ENCODE measurements around the gene SIAH2.
A peak's percentile ranks its signal among the peaks of the same experiment; 100 is the strongest.

The SIAH2 gene

DNA sequence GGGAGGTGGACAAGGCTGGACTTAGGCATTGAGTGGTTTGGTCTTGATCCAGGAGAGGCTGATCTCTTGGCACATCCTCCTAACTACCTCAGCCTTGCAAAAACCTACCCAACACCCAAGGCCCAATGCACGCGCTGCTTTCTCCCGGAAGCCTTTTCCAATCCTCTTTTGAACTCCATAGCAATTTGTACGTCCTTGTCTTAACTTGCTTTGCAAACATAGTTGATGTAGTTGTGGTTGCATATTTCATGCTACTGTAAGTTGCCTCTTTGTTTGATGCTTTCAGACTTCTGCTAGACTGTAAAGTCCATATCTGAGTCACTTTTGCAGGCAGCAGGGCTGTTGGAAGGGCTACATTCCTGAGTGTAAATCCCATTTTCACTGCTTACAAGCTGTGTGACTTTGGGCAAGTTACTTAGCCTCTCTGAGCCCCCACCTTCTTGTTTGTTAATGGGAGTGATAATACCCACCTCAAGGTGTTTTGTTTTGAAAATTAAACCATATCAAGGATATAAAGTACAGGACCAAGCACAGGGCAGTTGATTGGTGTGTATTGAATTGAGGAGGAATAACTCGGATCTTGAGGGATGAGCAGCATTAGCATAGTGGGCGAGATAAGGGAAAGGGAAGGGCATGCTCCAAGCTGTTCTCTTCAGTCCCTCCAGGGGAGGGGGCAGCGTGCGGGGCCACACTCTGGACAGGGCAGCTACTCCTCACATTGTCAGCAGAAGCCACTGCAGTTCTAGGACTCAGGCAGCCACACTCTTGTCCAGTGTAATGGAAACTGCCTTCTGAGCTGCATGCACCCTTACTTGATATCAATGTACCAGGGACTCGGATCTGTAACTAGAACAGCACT, 28.8 kb downstream of the SIAH2 start:
- ATAC-seq, result no peak
- no peak for DNase-seq

DNA sequence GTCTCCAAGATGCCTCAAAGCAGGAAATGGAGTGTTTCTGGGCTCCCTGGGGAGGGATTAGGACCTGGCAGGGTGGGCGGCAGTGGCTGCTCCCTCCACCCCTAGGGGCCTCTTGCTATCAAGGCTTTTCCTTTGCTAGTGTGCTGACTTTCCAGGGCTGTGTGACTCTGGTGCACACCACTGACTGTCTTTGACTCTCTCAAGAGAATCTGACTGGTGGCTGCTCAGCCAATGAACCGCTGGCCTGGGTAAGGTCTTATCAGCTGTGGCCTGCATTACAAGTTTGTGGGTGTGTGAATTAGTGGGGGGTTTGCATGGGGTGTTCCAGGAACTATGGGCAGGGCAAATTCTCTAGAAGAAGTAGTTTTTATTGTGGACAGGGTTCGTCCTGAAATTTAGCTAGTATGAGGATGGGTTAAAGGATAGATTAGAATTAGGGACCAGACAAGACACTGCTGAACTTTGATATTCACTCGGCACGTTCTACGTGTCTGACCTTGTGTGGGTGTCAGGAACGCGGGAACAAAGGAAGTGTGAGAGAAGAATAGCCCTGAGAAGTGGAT, 29.5 kb downstream of the SIAH2 start:
- ATAC-seq (no peak), DNase-seq (no peak)

GRCh38 chr3:150729682-150730360, 33.1 kb downstream of the SIAH2 start:
- ATAC-seq, result no peak
- no peak for DNase-seq

DNA sequence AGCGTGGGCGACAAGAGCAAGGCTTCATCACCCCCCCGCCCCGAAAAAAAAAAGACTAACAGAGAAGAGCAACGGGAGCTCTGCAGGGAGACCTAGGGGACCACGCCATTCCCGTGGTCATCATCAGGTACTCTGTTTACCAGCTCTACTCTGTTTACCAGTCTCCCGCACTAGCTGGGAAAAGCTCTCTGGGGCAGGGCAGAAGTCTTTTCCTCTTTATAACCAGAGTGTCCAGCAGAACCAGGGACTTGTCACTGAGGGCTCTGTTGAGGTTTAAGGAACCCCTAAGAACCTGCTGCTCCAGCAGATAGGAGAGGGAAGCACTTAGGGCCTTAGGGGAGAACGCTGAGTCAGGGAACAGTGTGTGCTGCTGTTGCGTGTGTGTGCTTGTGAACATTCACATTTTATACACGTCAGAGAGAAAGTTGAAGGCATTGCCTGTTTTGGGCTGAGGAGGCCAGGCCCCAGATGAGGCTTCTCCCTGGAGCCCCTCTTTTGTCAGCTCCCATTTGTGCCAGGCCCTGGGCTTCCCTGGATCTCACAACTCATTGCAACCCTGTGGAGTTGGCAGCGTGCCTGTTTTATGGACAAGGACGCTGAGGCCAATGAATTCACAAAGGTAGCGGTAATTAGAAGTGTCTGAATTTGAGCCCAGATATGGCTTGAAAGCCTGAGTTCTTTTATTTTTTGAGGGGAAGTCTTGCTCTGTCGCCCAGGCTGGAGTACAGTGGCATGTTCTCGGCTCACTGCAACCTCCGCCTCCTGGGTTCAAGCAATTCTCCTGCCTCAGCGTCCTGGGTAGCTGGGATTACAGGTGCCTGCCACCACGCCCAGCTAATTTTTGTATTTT, 35.1 kb downstream of the SIAH2 start:
- ATAC-seq, result no peak

GRCh38 chr3:150725548-150725947, 37.4 kb downstream of the SIAH2 start:
- ATAC-seq (no peak), DNase-seq (no peak)

More for the DNA sequence above, 35.1 kb downstream of the SIAH2 start:
- DNase-seq, result no peak

- DNase-seq (no peak), ATAC-seq (no peak)
These were observed 39.0 kb downstream of the SIAH2 start for GRCh38 chr3:150723946-150724345.

- ATAC-seq (peak; percentile 30), DNase-seq (no peak)
These were observed 40.7 kb downstream of the SIAH2 start for GRCh38 chr3:150722267-150722666.

- DNase-seq (no peak), ATAC-seq (no peak)
These were observed 41.5 kb downstream of the SIAH2 start for GRCh38 chr3:150721285-150722130.

- DNase-seq, result no peak
- no peak for ATAC-seq
These were observed 42.5 kb downstream of the SIAH2 start for GRCh38 chr3:150720444-150720843.

GRCh38 chr3:150710097-150710496, 52.9 kb downstream of the SIAH2 start:
- DNase-seq, result no peak

GRCh38 chr3:150703756-150704344, 59.1 kb downstream of the SIAH2 start, which contains the start of gene ERICH6:
TSS of gene ERICH6 (minus strand) at chr3:150703920. CDS start at chr3:150703898, 22 bp downstream.
- DNase-seq (peak; percentile 88), ATAC-seq (peak; percentile 95)

More at GRCh38 chr3:150710097-150710496, 52.9 kb downstream of the SIAH2 start:
- peak; percentile 40 for ATAC-seq

DNA sequence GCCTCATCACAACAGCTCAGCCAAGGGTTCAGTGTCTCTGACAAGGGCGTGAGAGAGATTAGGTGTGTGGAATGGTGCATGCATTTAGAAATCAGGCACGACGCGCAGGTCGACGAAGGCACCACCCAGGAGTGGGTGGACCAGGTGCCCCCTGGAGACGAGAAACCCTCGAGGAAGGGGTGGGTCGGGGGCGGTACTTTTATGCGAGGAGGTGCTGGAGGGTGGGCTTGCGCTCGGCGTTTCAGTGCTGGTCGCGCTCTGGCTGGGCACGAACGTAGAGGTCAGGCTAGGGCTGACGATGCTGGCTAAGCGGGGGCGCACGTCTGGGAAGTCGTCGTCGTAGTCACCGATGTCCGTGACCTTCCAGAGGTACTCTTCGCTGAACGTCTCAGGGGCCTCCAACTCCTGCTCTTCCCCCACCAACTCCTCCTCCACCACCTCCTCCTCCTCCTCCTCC, 59.6 kb downstream of the SIAH2 start:
- DNase-seq (peak; percentile 61), ATAC-seq (peak; percentile 72)

DNA sequence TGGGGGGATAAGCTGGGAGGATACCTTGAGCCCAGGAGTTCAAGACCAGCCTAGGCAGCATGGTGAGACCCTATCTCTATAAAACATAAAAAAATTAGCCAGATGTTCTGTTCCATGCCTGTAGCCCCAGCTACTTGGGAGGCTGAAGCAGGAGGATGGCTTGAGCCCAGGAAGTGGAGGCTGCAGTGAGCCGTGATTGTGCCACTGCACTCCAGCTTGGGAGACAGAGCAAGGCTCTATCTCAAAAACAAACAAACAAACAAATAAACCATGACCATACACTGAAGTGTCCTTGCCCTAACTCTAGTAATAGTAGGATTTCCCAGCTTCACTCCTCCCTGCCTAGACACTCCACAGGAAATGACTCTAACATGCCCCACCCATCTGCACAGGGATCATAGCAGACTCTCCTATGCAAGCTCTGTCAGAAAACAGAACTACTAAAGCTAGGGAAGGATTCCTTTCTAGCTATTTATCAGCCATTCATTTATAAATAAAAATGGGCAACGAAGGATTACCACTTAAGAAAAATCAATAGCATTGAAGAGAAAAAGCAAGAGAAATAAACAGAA, 63.8 kb downstream of the SIAH2 start:
- ATAC-seq (no peak), DNase-seq (no peak)

GRCh38 chr3:150697646-150698045, 65.3 kb downstream of the SIAH2 start:
- ATAC-seq, result no peak

GRCh38 chr3:150691414-150692040, 71.4 kb downstream of the SIAH2 start:
- ATAC-seq (no peak), DNase-seq (no peak)

More at GRCh38 chr3:150697646-150698045, 65.3 kb downstream of the SIAH2 start:
- DNase-seq, result no peak
